K562 (cell line): ENCODE measurements around the gene SPATA24. TPM values are rescaled to one million over a fixed set of nuclear protein-coding genes. Genes with fewer than 3 reads are reported as not detected.

Source experiments
- AFF4 ChIP-seq: sonication (generic); formaldehyde crosslinking; IDR thresholded peaks from 2 replicates; pipeline ENCODE4 v1.8.0; 2023; ENCODE audit warnings: mild to moderate bottlenecking, missing genetic modification reagents
- ARID3A ChIP-seq: IDR thresholded peaks from 2 replicates; pipeline ENCODE4 v1.6.1; 2012; ENCODE audit warnings: low read depth, low read length, improper control_type of control experiment, borderline replicate concordance
- ATF1 ChIP-seq, 2 experiments: fragments of 450-650 bp in 1 of 2; IDR thresholded peaks; 2 replicates each; pipeline ENCODE4 v1.6.1; 2016; ENCODE audit warnings: missing compliant biosample characterization in 1 of 2, missing genetic modification characterization in 1 of 2
- JUN ChIP-seq, 2 experiments: sonication (generic) in 1 of 2; formaldehyde crosslinking in 1 of 2; IDR thresholded peaks; 2 replicates each; pipeline versions ENCODE4 v1.6.1 to v1.8.0; 2012 to 2022; ENCODE audit warnings: borderline replicate concordance in 2 of 2, mild to moderate bottlenecking in 2 of 2, improper control_type of control experiment in 1 of 2, low read depth in 1 of 2, low read length in 1 of 2, missing genetic modification reagents in 1 of 2
- MTA2 ChIP-seq: fragments of 450-650 bp; IDR thresholded peaks from 2 replicates; pipeline ENCODE4 v1.6.1; 2016; ENCODE audit warnings: low read depth
- SMARCB1 ChIP-seq: IDR thresholded peaks from 2 replicates; pipeline ENCODE4 v1.6.1; 2011; ENCODE audit warnings: improper control_type of control experiment, low read depth; ENCODE audit not compliant: insufficient read length
- SRSF9 ChIP-seq: fragments of 200-400 bp; formaldehyde crosslinking; IDR thresholded peaks from 2 replicates; pipeline ENCODE4 v1.6.1; 2017; ENCODE audit warnings: low read depth, low read length, borderline replicate concordance
- STAT5B ChIP-seq: fragments of 250-450 bp; sonication (Bioruptor Pico); IDR thresholded peaks from 2 replicates; pipeline ENCODE4 v1.8.0; 2021; ENCODE audit warnings: mild to moderate bottlenecking, inconsistent platforms
- ZNF232 ChIP-seq: sonication (generic); formaldehyde crosslinking; IDR thresholded peaks from 2 replicates; pipeline ENCODE4 v1.8.0; 2022; ENCODE audit warnings: mild to moderate bottlenecking, missing genetic modification reagents
- ZNF717 ChIP-seq: fragments of 250-450 bp; sonication (Bioruptor Pico); IDR thresholded peaks from 2 replicates; pipeline ENCODE4 v1.5.0; 2021
- ZZZ3 ChIP-seq: fragments of 450-650 bp; IDR thresholded peaks from 2 replicates; pipeline ENCODE4 v1.6.1; 2016; ENCODE audit warnings: antibody characterized with exemption, mild to moderate bottlenecking, moderate library complexity
- polyA plus RNA-seq, 8 experiments: library from polyadenylated mRNA; depleted of rRNA in 4 of 8; stranded (reverse) in 5 of 8; unstranded in 3 of 8; fragments of >200 nt; fragmentation: Nextera tagmentation in 2 of 8; fragmentation: Illumina TruSeq in 1 of 8; extraction: Ambion mirVana in 2 of 8; extraction: Trizol in 1 of 8; gene quantifications; 2 replicates each; pipeline versions ENCODE4 v1.2.1 to v1.2.3, GENCODE V29; 2011 to 2014; ENCODE audit warnings: inconsistent platforms in 1 of 8, missing spikeins in 1 of 8
- total RNA-seq, 7 experiments: library from RNA; depleted of rRNA in 6 of 7; stranded (reverse); fragments of >200 nt in 6 of 7; fragmentation: Illumina TruSeq in 2 of 7; extraction: Trizol in 2 of 7; gene quantifications; 2 replicates each; pipeline versions ENCODE4 v1.2.1 to v1.2.3, GENCODE V29; 2011 to 2021; ENCODE audit warnings: low replicate concordance in 1 of 7

SPATA24 gene
- total and polyA plus RNA-seq, 9 of the 15 experiments (the other 6 are each of a cell fraction or from before 2014, with no cell fraction given): 4.1 to 12.6 (median 8.0) TPM

- no peak for TF ChIP-seq ATF1 (CRISPR knock-in tag; IDR thresholded peaks at IDR 0.05)
- TF ChIP-seq ATF1 (tag; IDR thresholded peaks at IDR 0.05): peak; percentile 81
- no peak for TF ChIP-seq ZNF717
- no peak for TF ChIP-seq ZNF232 (CRISPR knock-in tag)
- no peak for TF ChIP-seq AFF4 (CRISPR knock-in tag)
- no peak for TF ChIP-seq MTA2
- TF ChIP-seq ARID3A: no peak
- TF ChIP-seq ZZZ3: no peak
- TF ChIP-seq JUN (IDR thresholded peaks at IDR 0.05; ENCODE audit: borderline replicate concordance, low read depth, low read length): no peak
- TF ChIP-seq JUN (CRISPR knock-in tag; IDR thresholded peaks at IDR 0.05; ENCODE audit: borderline replicate concordance): no peak
- TF ChIP-seq SMARCB1: no peak
- no peak for TF ChIP-seq SRSF9
- TF ChIP-seq STAT5B (CRISPR knock-in tag): no peak
Observed at GRCh38 chr5:139439013-139439903, 35.4 kb upstream of the SPATA24 start, which contains the start of gene DNAJC18 (continued).
